Measurements from ENCODE around the gene TPP1.

- TF ChIP-seq POLR2A (IDR thresholded peaks at IDR 0.05; ENCODE audit: low read depth, low read length) (no peak), POLR2AphosphoS5 (IDR thresholded peaks at IDR 0.05; ENCODE audit: low read depth, low read length) (no peak), TAF1 (IDR thresholded peaks at IDR 0.05; ENCODE audit: borderline replicate concordance, low read depth, low read length) (no peak)
Observed at GRCh38 chr11:6642957-6643356, 23.7 kb upstream of the TPP1 start.

Data from GM12892 (cell line).